Right ventricle myocardium superior (tissue), 1 donor: ENCODE results near the gene SLC25A23. TPM values are rescaled to one million over a fixed set of nuclear protein-coding genes. Genes with fewer than 3 reads are reported as not detected.
A peak's percentile ranks its signal among the peaks of the same experiment; 100 is the strongest.
"Not testable (repeated sequence)": the region's sequence is repeated elsewhere in the genome, so short reads cannot be mapped to it uniquely, and the experiment has no call there.

Source experiments
- ATAC-seq: fragments of 200-7000 bp; cut with Tn5 transposase; one replicate; pipeline ENCODE4 v1.9.1; 2020; ENCODE audit warnings: mild to moderate bottlenecking; ENCODE audit not compliant: poor library complexity
- DNase-seq: peaks from one replicate; pipeline ENCODE4 v3.0.0-alpha.2; 2020
- intact Hi-C: fragments of 100-400 bp; cut with DNase I; formaldehyde crosslinking; loops from one replicate; pipeline ENCODE4 v1.11.2; 2022
- total RNA-seq: library from RNA; stranded (reverse); fragmentation: NEBNext Ultra II Directional; extraction: Animal tissue kit (Norgen Biotek cat#: 25700); gene quantifications from one replicate; pipeline ENCODE4 v1.2.1, GENCODE V29; 2021
- donor health status: DM: no; HTN: yes; CAD: no; lungs with severe emphysema.

The SLC25A23 gene
- total RNA-seq, 1 donor from 2014 or later, result 87.0 TPM

- intact Hi-C loops, result no loop called here
- no peak for ATAC-seq
Measured at GRCh38 chr19:6414793-6415590, 44.6 kb downstream of the SLC25A23 start.

GRCh38 chr19:6413721-6414643, 45.6 kb downstream of the SLC25A23 start:
- ATAC-seq (no peak), DNase-seq (no peak)
- intact Hi-C loops, result no loop called here

More at GRCh38 chr19:6414793-6415590, 44.6 kb downstream of the SLC25A23 start:
- DNase-seq, result no peak

- ATAC-seq, result no peak
- intact Hi-C loops, result no loop called here
- no peak for DNase-seq
Measured at GRCh38 chr19:6413291-6413690, 46.3 kb downstream of the SLC25A23 start.

- peak; percentile 45 for ATAC-seq
- no peak for DNase-seq
- intact Hi-C loops, result no loop called here
Measured at GRCh38 chr19:6412447-6413091, 47.0 kb downstream of the SLC25A23 start.

- intact Hi-C loops, result no loop called here
- ATAC-seq (no peak), DNase-seq (no peak)
Measured at GRCh38 chr19:6412061-6412446, 47.5 kb downstream of the SLC25A23 start.

GRCh38 chr19:6409346-6409745, 50.2 kb downstream of the SLC25A23 start:
- DNase-seq (no peak), ATAC-seq (no peak)
- intact Hi-C loops, result no loop called here

GRCh38 chr19:6406401-6406800, 53.2 kb downstream of the SLC25A23 start:
- ATAC-seq, result no peak
- no peak for DNase-seq
- intact Hi-C loops, result no loop called here

- intact Hi-C loops, result no loop called here
- ATAC-seq (no peak), DNase-seq (no peak)
Measured at GRCh38 chr19:6402837-6403608, 56.6 kb downstream of the SLC25A23 start.

GRCh38 chr19:6402058-6402457, 57.5 kb downstream of the SLC25A23 start:
- no peak for ATAC-seq
- intact Hi-C loops, result no loop called here

GRCh38 chr19:6400062-6400944, 59.3 kb downstream of the SLC25A23 start:
- intact Hi-C loops, DNase-seq, ATAC-seq: not testable (repeated sequence)

More at GRCh38 chr19:6402058-6402457, 57.5 kb downstream of the SLC25A23 start:
- DNase-seq, result no peak

- DNase-seq (no peak), ATAC-seq (no peak)
- intact Hi-C loops, result no loop called here
Measured at GRCh38 chr19:6396305-6396704, 63.3 kb downstream of the SLC25A23 start.

- intact Hi-C loops, result loop anchor here (5.0 kb wide), 1 partner anchor 62 kb away; the partner anchor contains the start of gene SLC25A23
- ATAC-seq, result no peak
Measured at GRCh38 chr19:6394831-6395230, 64.8 kb downstream of the SLC25A23 start.

GRCh38 chr19:6393983-6394412, 65.6 kb downstream of the SLC25A23 start:
- ATAC-seq (no peak), DNase-seq (no peak)
- intact Hi-C loops, result loop anchor here (5.0 kb wide), 1 partner anchor 63 kb away; the partner anchor contains the start of gene SLC25A23

More at GRCh38 chr19:6394831-6395230, 64.8 kb downstream of the SLC25A23 start:
- DNase-seq, result no peak

GRCh38 chr19:6393074-6393982, 66.3 kb downstream of the SLC25A23 start, which contains the start of gene GTF2F1:
Gene GTF2F1, minus strand, starts transcription at chr19:6393164. Its CDS starts 169 bp downstream, at chr19:6392995.
- intact Hi-C loops, result loop anchor here (5.0 kb wide), 1 partner anchor 64 kb away; the partner anchor contains the start of gene SLC25A23
- peak; percentile 97 for ATAC-seq
- DNase-seq, result peak; percentile 97

- no peak for ATAC-seq
Measured at GRCh38 chr19:6392221-6393073, 67.1 kb downstream of the SLC25A23 start.

More at GRCh38 chr19:6392221-6393073, 67.1 kb downstream of the SLC25A23 start:
- intact Hi-C loops, result loop anchor here (5.0 kb wide), 1 partner anchor 65 kb away; the partner anchor contains the start of gene SLC25A23
- no peak for DNase-seq
